K562 (cell line): ENCODE measurements around the gene IL2RG. TPM values are rescaled to one million over a fixed set of nuclear protein-coding genes. Genes with fewer than 3 reads are reported as not detected.

Experiments
- BCL6 ChIP-seq: fragments of 250-450 bp; sonication (Bioruptor Pico); IDR thresholded peaks from 2 replicates; pipeline ENCODE4 v1.4.0; 2020
- BCOR ChIP-seq: fragments of 450-650 bp; IDR thresholded peaks from 2 replicates; pipeline ENCODE4 v1.6.1; 2016
- EP300 ChIP-seq: IDR thresholded peaks from 2 replicates; pipeline ENCODE4 v1.6.1; 2012; ENCODE audit warnings: low read length, improper control_type of control experiment
- FOXK2 ChIP-seq, 2 experiments: fragments of 450-650 bp; IDR thresholded peaks in 1 of 2; conservative IDR thresholded peaks in 1 of 2; 2 replicates each; pipeline ENCODE4 v1.6.1; 2016; ENCODE audit warnings: low read depth in 2 of 2, mild to moderate bottlenecking in 1 of 2
- FUS ChIP-seq: fragments of 200-400 bp; formaldehyde crosslinking; optimal IDR thresholded peaks from 2 replicates; pipeline ENCODE3; 2017; ENCODE audit warnings: low read depth, low read length
- HDAC2 ChIP-seq: fragments of 450-650 bp; IDR thresholded peaks from 2 replicates; pipeline ENCODE4 v1.6.1; 2016; ENCODE audit warnings: mild to moderate bottlenecking
- HDGF ChIP-seq: fragments of 450-650 bp; IDR thresholded peaks from 2 replicates; pipeline ENCODE4 v1.6.1; 2016
- PATZ1 ChIP-seq: fragments of 250-450 bp; sonication (Bioruptor Pico); IDR thresholded peaks from 2 replicates; pipeline ENCODE4 v1.5.0; 2020; ENCODE audit warnings: mild to moderate bottlenecking, borderline replicate concordance
- RBM17 ChIP-seq: fragments of 200-400 bp; formaldehyde crosslinking; IDR thresholded peaks from 2 replicates; pipeline ENCODE4 v1.6.1; 2017; ENCODE audit warnings: low read depth, mild to moderate bottlenecking, low read length, borderline replicate concordance
- RBM25 ChIP-seq: fragments of 200-400 bp; formaldehyde crosslinking; IDR thresholded peaks from 2 replicates; pipeline ENCODE4 v1.6.1; 2018; ENCODE audit warnings: low read length, low read depth, moderate library complexity; ENCODE audit not compliant: severe bottlenecking
- SAFB ChIP-seq: fragments of 200-400 bp; formaldehyde crosslinking; IDR thresholded peaks from 2 replicates; pipeline ENCODE4 v1.6.1; 2017; ENCODE audit warnings: low read depth, low read length, borderline replicate concordance
- SNRNP70 ChIP-seq: fragments of 200-400 bp; formaldehyde crosslinking; optimal IDR thresholded peaks from 2 replicates; pipeline ENCODE3; 2017; ENCODE audit warnings: low read depth, low read length
- SRSF1 ChIP-seq: fragments of 200-400 bp; formaldehyde crosslinking; IDR thresholded peaks from 2 replicates; pipeline ENCODE4 v1.6.1; 2017; ENCODE audit warnings: mild to moderate bottlenecking, low read depth, low read length, moderate library complexity
- TOE1 ChIP-seq, 2 experiments: fragments of 450-650 bp in 1 of 2; sonication (generic) in 1 of 2; formaldehyde crosslinking in 1 of 2; IDR thresholded peaks; 2 replicates each; pipeline versions ENCODE4 v1.7.1 to v1.8.0; 2016 to 2022; ENCODE audit warnings: borderline replicate concordance in 2 of 2, mild to moderate bottlenecking in 2 of 2, antibody characterized with exemption in 1 of 2, inconsistent platforms in 1 of 2, low read depth in 1 of 2, missing genetic modification reagents in 1 of 2, moderate library complexity in 1 of 2
- ZNF592 ChIP-seq: fragments of 450-650 bp; IDR thresholded peaks from 2 replicates; pipeline ENCODE4 v1.6.1; 2017; ENCODE audit warnings: antibody characterized with exemption, mild to moderate bottlenecking
- polyA plus RNA-seq, 8 experiments: library from polyadenylated mRNA; depleted of rRNA in 4 of 8; stranded (reverse) in 5 of 8; unstranded in 3 of 8; fragments of >200 nt; fragmentation: Nextera tagmentation in 2 of 8; fragmentation: Illumina TruSeq in 1 of 8; extraction: Ambion mirVana in 2 of 8; extraction: Trizol in 1 of 8; gene quantifications; 2 replicates each; pipeline versions ENCODE4 v1.2.1 to v1.2.3, GENCODE V29; 2011 to 2014; ENCODE audit warnings: inconsistent platforms in 1 of 8, missing spikeins in 1 of 8
- total RNA-seq, 7 experiments: library from RNA; depleted of rRNA in 6 of 7; stranded (reverse); fragments of >200 nt in 6 of 7; fragmentation: Illumina TruSeq in 2 of 7; extraction: Trizol in 2 of 7; gene quantifications; 2 replicates each; pipeline versions ENCODE4 v1.2.1 to v1.2.3, GENCODE V29; 2011 to 2021; ENCODE audit warnings: low replicate concordance in 1 of 7
- TF ChIP-seq, protein P1 (sequence below): fragments of 250-450 bp; sonication (Bioruptor Pico); IDR thresholded peaks from 2 replicates; pipeline ENCODE4 v1.5.0; 2021
- TF ChIP-seq, protein P2 (sequence below): fragments of 250-450 bp; sonication (Bioruptor Pico); IDR thresholded peaks from 2 replicates; pipeline ENCODE4 v1.8.0; 2022; ENCODE audit warnings: moderate library complexity, mild to moderate bottlenecking, inconsistent platforms
- TF ChIP-seq, protein P3 (sequence below): IDR thresholded peaks from 2 replicates; pipeline ENCODE4 v1.6.1; 2014; ENCODE audit warnings: antibody characterized with exemption

IL2RG gene
- total and polyA plus RNA-seq, 9 of the 15 experiments (the other 6 are each of a cell fraction or from before 2014, with no cell fraction given) = 5.5 to 55.4 (median 19.7) TPM

DNA sequence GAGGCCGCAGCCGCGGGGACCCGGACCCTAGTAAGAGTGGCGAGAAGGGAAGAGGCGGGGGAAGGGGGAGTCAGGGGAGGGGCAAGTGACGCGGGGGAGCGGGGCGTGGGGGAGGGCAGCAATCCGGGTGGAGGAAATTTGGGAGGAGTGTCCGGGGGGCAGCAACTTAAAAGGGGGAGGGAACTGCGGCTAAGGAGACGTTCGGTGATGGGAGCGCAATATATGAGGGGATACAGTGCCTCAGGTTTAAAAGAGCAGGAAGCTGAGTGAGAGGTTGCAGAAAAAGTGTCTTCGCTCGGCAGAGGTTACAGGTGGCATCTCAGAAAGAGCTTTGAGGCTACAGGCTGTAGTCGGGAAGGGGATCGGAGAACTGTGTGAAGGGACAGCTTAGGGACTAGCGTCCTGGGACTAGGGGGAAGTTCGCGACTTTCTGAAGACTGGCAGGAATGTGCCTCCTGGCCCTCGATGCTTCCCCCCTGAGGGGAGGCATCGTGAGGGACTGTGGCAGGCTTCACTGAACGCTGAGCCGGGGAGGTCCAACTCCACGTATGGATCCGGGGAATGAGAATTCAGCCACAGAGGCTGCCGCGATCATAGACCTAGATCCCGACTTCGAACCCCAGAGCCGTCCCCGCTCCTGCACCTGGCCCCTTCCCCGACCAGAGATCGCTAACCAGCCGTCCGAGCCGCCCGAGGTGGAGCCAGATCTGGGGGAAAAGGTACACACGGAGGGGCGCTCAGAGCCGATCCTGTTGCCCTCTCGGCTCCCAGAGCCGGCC lies 15.2 kb downstream of the IL2RG start (continued):
- TF ChIP-seq FUS = no peak
- no peak for TF ChIP-seq RBM17
- TF ChIP-seq SNRNP70 = no peak
- TF ChIP-seq HDAC2 = 0 out of 2 replicates have a peak, but pooled peaks have one; percentile 22
- TF ChIP-seq FOXK2 (conservative IDR thresholded peaks at IDR 0.05 in 1 of 2, IDR thresholded peaks at IDR 0.05 in 1 of 2; ENCODE audit: low read depth in 2 of 2) = no peak
- no peak for TF ChIP-seq BCL6 (CRISPR knock-in tag)
- no peak for TF ChIP-seq ZNF592
- TF ChIP-seq, protein P1, sequence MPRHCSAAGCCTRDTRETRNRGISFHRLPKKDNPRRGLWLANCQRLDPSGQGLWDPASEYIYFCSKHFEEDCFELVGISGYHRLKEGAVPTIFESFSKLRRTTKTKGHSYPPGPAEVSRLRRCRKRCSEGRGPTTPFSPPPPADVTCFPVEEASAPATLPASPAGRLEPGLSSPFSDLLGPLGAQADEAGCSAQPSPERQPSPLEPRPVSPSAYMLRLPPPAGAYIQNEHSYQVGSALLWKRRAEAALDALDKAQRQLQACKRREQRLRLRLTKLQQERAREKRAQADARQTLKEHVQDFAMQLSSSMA (CRISPR knock-in tag) = no peak
- TF ChIP-seq EP300 = no peak
- no peak for TF ChIP-seq BCOR
- TF ChIP-seq TOE1 (IDR thresholded peaks at IDR 0.05; ENCODE audit: borderline replicate concordance) = no peak
- no peak for TF ChIP-seq TOE1 (CRISPR knock-in tag; IDR thresholded peaks at IDR 0.05; ENCODE audit: borderline replicate concordance, low read depth)
- no peak for TF ChIP-seq HDGF
- TF ChIP-seq PATZ1 (CRISPR knock-in tag) = no peak
- TF ChIP-seq, protein P2, sequence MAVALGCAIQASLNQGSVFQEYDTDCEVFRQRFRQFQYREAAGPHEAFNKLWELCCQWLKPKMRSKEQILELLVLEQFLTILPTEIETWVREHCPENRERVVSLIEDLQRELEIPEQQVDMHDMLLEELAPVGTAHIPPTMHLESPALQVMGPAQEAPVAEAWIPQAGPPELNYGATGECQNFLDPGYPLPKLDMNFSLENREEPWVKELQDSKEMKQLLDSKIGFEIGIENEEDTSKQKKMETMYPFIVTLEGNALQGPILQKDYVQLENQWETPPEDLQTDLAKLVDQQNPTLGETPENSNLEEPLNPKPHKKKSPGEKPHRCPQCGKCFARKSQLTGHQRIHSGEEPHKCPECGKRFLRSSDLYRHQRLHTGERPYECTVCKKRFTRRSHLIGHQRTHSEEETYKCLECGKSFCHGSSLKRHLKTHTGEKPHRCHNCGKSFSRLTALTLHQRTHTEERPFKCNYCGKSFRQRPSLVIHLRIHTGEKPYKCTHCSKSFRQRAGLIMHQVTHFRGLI = no peak
- TF ChIP-seq SAFB = no peak
- TF ChIP-seq RBM25 = no peak
- TF ChIP-seq SRSF1 = no peak
- TF ChIP-seq, protein P3, sequence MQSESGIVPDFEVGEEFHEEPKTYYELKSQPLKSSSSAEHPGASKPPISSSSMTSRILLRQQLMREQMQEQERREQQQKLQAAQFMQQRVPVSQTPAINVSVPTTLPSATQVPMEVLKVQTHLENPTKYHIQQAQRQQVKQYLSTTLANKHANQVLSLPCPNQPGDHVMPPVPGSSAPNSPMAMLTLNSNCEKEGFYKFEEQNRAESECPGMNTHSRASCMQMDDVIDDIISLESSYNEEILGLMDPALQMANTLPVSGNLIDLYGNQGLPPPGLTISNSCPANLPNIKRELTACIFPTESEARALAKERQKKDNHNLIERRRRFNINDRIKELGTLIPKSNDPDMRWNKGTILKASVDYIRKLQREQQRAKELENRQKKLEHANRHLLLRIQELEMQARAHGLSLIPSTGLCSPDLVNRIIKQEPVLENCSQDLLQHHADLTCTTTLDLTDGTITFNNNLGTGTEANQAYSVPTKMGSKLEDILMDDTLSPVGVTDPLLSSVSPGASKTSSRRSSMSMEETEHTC = no peak
